A549 treated with CpdA at 1 μM for 4 hours (cell line): ENCODE data around the gene HTR1E. TPM values are rescaled to one million over a fixed set of nuclear protein-coding genes. Genes with fewer than 3 reads are reported as not detected.

Experiments used
- total RNA-seq: library from RNA; stranded (reverse); fragments of 200-300 nt; extraction: Qiagen RNA extraction; gene quantifications from 5 replicates; pipeline ENCODE4 v1.2.3, GENCODE V29; 2022; ENCODE audit warnings: low read depth

Gene HTR1E, protein sequence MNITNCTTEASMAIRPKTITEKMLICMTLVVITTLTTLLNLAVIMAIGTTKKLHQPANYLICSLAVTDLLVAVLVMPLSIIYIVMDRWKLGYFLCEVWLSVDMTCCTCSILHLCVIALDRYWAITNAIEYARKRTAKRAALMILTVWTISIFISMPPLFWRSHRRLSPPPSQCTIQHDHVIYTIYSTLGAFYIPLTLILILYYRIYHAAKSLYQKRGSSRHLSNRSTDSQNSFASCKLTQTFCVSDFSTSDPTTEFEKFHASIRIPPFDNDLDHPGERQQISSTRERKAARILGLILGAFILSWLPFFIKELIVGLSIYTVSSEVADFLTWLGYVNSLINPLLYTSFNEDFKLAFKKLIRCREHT
- not detected in 5 replicates for total RNA-seq

GRCh38 chr6:86937219-86938079 is at the start of gene HTR1E:
TSS of gene HTR1E (plus strand) at chr6:86937528. CDS start at chr6:87015335, 77,807 bp downstream.

Other genes with a start within 250 kb of the HTR1E start
- 0.08 to 0.15 TPM in 2 of 5 replicates, not detected in the others for gene CGA, start 157.6 kb downstream of the HTR1E start, total RNA-seq
- gene ZNF292, start 218.0 kb downstream of the HTR1E start, total RNA-seq: 2.0 to 5.3 TPM (median 3.2 TPM) in 5 replicates